Skeletal muscle satellite cell (primary cell): Measurements from ENCODE around the gene TCEA2.

ENCODE experiments used
- H3K27me3 ChIP-seq: 2 replicates; pipeline ENCODE4 v1.7.0; 2013; ENCODE audit warnings: low read length; ENCODE audit not compliant: control insufficient read depth, insufficient read depth
- H3K36me3 ChIP-seq: 2 replicates; pipeline ENCODE4 v1.7.0; 2013; ENCODE audit warnings: mild to moderate bottlenecking, control low read depth, low read length; ENCODE audit not compliant: insufficient read depth
- H3K4me1 ChIP-seq: 2 replicates; pipeline ENCODE4 v1.7.0; 2013; ENCODE audit warnings: low read length; ENCODE audit not compliant: control insufficient read depth, insufficient read depth
- H3K4me2 ChIP-seq: 2 replicates; pipeline ENCODE4 v1.7.0; 2013; ENCODE audit warnings: mild to moderate bottlenecking, low read length
- H3K4me3 ChIP-seq: 2 replicates; pipeline ENCODE4 v1.7.0; 2013; ENCODE audit warnings: low read length
- H3K9ac ChIP-seq: 2 replicates; pipeline ENCODE4 v1.7.0; 2013; ENCODE audit warnings: mild to moderate bottlenecking, low read depth, low read length, moderate library complexity
- H3K9me3 ChIP-seq: replicated peaks from 2 replicates; pipeline ENCODE4 v1.7.0; 2013; ENCODE audit warnings: mild to moderate bottlenecking, control low read depth, low read length

TCEA2 gene

GRCh38 chr20:64078934-64079272 is 15.9 kb downstream of the TCEA2 start:
- Histone ChIP-seq H3K9me3 (no peaks in the 10 kb centered on the region), H3K9ac (peak overlapping the region; percentile 88), H3K27me3 (peaks cover 9% of the 10 kb centered on the region), H3K4me3 (peak overlapping the region; percentile 90), H3K4me1 (peaks cover 35% of the 10 kb centered on the region), H3K36me3 (no peaks in the 10 kb centered on the region), H3K4me2 (peak overlapping the region; percentile 97)

DNA sequence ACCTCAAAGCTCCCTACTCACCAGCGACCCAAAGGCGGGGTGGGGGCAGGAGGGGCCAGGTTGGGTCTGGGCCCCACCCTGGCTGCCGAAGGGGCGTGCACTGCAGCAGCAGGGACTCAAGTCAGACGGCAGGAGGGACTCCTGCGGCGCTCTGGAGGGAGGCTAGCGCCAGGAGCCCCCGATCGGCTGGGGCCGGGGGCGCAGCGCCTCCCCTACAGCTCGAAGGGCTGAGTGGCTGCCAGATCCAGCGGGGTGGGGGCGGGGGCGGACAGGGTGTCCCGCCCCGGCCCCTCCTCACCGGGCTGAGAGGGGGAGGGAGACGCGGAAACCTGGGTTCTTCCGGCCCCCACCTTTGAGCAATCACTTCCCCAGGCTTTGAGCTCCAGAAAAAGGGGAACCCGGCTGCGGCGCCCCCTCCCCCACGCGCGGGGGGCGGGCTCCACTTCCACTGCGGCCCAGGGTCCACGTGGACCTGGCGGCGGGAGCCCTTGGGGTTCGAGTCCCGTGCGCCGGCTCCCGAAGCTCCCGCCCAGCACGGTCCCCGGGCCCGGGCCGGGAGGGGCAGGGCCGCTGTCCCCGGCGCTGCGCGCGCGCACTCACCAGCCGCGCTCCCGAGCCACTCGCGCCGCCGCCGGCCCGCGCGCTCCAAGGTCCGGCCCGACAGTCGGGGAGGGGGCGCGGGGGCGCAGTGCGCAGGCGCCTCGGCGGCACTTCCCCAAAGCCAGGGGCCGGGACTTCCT is 16.4 kb downstream of the TCEA2 start, which contains the start of gene RGS19:
Gene RGS19, minus strand, starts transcription at position 246 of the 740 bp plus-strand sequence. CDS start 2,632 bp downstream, outside the sequence.
- Histone ChIP-seq H3K4me2 (peak within 1 kb of the TSS; percentile 97), H3K4me1 (peaks cover 37% of the 10 kb centered on the region), H3K9ac (peak within 1 kb of the TSS; percentile 88), H3K36me3 (no peaks in the 10 kb centered on the region), H3K27me3 (peaks cover 15% of the 10 kb centered on the region), H3K4me3 (peak within 1 kb of the TSS; percentile 90), H3K9me3 (no peaks in the 10 kb centered on the region)

DNA sequence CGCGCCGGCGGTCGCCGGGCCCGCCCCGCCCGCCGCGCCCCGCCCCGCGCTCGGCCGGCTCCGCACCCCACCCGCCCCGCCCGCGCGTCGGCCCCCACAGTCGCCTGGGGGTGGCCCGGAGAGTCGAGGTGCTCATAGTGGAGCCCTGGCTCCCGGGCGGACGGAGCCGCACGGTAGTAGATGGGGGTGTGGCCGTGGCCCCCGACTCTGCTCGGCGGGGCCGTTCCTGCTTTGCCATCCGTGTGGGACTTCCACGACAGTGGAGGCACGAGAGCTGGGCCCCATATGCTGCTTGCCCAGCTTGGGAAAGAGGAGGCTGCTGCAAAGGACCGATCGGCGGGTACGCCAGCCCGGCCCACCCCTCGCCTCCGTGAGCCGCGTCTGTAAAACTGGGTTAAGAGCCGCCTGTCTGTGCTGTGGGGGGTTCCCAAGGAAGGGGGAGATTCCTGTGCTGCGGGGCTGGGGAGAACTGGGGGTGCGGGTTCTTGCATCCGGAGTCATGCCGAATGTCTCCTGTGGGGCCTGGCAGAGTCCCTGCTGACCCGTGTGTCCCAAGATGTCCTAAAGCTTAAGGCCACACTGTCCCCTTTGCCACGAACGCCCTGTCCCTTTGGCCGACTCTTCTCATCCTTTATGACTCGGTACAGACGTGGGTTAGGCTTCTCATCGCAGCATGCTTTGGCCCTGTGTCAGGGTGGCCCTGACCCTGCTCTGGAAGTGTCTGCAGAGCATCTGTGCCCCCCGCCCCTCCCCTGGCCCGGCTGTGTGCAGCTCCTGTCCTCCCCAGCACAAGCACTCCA is 17.2 kb downstream of the TCEA2 start, which contains the start of gene OPRL1:
Gene OPRL1, plus strand, starts transcription at position 70 of the 800 bp plus-strand sequence. CDS start 12,639 bp downstream, outside the sequence.
- H3K9me3 ChIP-seq = no peaks in the 10 kb centered on the region
- peak within 1 kb of the TSS; percentile 88 for H3K9ac ChIP-seq
- peak within 1 kb of the TSS; percentile 90 for H3K4me3 ChIP-seq
- H3K4me1 ChIP-seq = peaks cover 37% of the 10 kb centered on the region
- peak within 1 kb of the TSS; percentile 97 for H3K4me2 ChIP-seq
- no peaks in the 10 kb centered on the region for H3K36me3 ChIP-seq
- H3K27me3 ChIP-seq = peaks cover 23% of the 10 kb centered on the region

DNA sequence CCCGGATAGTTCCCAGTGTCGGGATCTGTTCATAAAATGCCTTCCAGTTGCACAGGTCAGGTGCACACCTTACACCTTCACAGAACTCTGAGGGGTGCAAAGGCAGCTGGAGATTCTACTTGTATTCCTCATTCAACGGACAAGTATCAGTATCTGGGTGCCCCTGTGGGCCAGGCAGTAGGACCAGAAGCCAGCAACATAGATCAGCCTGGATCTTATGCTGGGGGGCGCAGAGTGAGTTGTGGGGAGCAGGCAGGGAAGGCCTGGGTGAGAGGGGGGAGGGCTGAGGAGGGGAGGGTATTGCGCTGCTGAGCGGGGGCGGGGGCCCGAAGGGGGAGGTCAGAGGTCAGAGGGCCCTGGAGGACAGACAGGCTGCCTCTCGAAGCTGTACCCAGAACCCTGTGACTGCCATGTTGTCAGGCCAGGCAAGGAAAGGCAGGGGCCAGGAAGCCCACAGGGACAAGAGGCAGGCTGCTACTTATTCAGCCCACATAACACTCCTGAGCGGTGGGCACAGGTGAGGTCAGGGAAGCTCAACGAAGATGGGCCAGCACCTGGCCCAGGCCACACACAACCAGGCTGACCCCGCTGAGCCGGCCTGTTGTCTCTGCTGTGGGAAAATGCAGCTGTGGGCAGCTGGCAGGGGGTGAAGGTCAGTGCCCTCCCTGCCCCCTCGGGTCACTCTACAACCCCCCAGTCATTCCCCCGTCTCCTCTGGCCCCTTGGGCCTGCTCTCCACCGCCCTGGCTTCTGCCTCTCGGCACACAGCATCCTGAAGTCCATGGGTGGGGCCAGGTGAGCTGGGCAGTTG is 18.0 kb downstream of the TCEA2 start:
- peak overlapping the region; percentile 82 for H3K4me2 ChIP-seq
- no peaks in the 10 kb centered on the region for H3K9me3 ChIP-seq
- no peaks in the 10 kb centered on the region for H3K36me3 ChIP-seq
- peaks cover 31% of the 10 kb centered on the region for H3K27me3 ChIP-seq
- peaks cover 37% of the 10 kb centered on the region for H3K4me1 ChIP-seq
- no peak overlapping the region for H3K4me3 ChIP-seq
- no peak overlapping the region for H3K9ac ChIP-seq

DNA sequence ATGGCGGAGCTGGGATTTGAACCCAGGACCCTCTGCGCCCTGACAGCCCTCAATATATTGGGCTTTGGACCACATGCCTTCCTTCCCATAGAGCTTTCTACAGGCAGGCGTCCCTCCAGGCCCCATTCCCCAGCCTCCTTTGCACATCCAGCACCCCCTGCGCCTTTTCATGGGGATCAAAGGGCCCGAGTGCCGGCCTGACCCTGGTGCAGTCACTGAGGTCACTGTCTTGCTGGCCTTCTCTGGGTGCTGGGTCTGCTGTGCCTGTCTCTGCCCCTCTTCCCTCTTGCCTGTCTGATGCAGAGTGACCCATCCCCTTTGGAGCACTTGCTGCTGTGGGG is 18.6 kb downstream of the TCEA2 start:
- no peak overlapping the region for H3K4me2 ChIP-seq
- H3K27me3 ChIP-seq = peaks cover 35% of the 10 kb centered on the region
- H3K4me3 ChIP-seq = no peak overlapping the region
- no peaks in the 10 kb centered on the region for H3K9me3 ChIP-seq
- H3K36me3 ChIP-seq = no peaks in the 10 kb centered on the region
- H3K4me1 ChIP-seq = peaks cover 37% of the 10 kb centered on the region
- no peak overlapping the region for H3K9ac ChIP-seq

- Histone ChIP-seq H3K36me3 (no peaks in the 10 kb centered on the region), H3K9ac (no peak overlapping the region), H3K4me1 (peaks cover 37% of the 10 kb centered on the region), H3K27me3 (peaks cover 38% of the 10 kb centered on the region), H3K9me3 (no peaks in the 10 kb centered on the region), H3K4me2 (no peak overlapping the region), H3K4me3 (no peak overlapping the region)
Observed at GRCh38 chr20:64082126-64082731, 19.2 kb downstream of the TCEA2 start.

GRCh38 chr20:64082820-64083377 is 19.9 kb downstream of the TCEA2 start:
- H3K9ac ChIP-seq = no peak overlapping the region
- peak overlapping the region; percentile 86 for H3K4me2 ChIP-seq
- peaks cover 32% of the 10 kb centered on the region for H3K4me1 ChIP-seq
- H3K9me3 ChIP-seq = no peaks in the 10 kb centered on the region
- H3K36me3 ChIP-seq = no peaks in the 10 kb centered on the region
- peaks cover 38% of the 10 kb centered on the region for H3K27me3 ChIP-seq
- peak overlapping the region; percentile 59 for H3K4me3 ChIP-seq

- peak overlapping the region; percentile 67 for H3K4me3 ChIP-seq
- peaks cover 27% of the 10 kb centered on the region for H3K4me1 ChIP-seq
- peaks cover 42% of the 10 kb centered on the region for H3K27me3 ChIP-seq
- no peaks in the 10 kb centered on the region for H3K36me3 ChIP-seq
- peak overlapping the region; percentile 86 for H3K4me2 ChIP-seq
- H3K9me3 ChIP-seq = no peaks in the 10 kb centered on the region
- H3K9ac ChIP-seq = no peak overlapping the region
Observed at GRCh38 chr20:64083378-64083803, 20.4 kb downstream of the TCEA2 start.

- peaks cover 47% of the 10 kb centered on the region for H3K27me3 ChIP-seq
- H3K36me3 ChIP-seq = no peaks in the 10 kb centered on the region
- H3K9ac ChIP-seq = no peak within 1 kb of the TSS
- H3K4me3 ChIP-seq = peak within 1 kb of the TSS; percentile 67
- no peaks in the 10 kb centered on the region for H3K9me3 ChIP-seq
- peaks cover 21% of the 10 kb centered on the region for H3K4me1 ChIP-seq
- H3K4me2 ChIP-seq = peak within 1 kb of the TSS; percentile 86
Observed at GRCh38 chr20:64083804-64084684, 21.0 kb downstream of the TCEA2 start, which contains the start of gene LKAAEAR1. Gene LKAAEAR1 (minus strand): TSS chr20:64084398. CDS start chr20:64084219, 179 bp downstream.

DNA sequence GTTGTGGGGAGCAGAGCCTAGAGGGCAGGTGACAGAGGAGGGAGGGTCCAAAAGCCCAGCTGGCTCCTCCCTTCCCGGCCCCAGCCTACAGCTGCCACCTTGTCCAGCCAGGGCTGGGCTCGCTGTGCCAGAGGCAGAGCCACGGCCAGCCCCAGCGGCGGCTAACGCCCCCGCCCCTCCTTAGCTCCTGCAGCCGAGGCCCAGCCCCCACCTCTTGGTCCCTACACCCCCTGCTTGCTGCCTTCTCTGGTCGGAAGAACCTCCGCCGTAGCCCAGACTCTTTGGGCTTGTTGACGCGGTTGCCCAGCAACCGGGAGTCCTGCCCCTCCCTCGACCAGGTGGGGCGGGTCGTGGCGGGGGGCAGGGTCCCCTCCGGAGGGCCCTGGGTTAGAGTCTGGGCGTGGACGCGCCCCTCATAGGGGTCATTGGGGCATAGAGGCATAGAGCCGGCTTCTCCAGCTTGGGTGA is 21.7 kb downstream of the TCEA2 start:
- H3K4me1 ChIP-seq = peaks cover 19% of the 10 kb centered on the region
- no peaks in the 10 kb centered on the region for H3K9me3 ChIP-seq
- no peak overlapping the region for H3K4me2 ChIP-seq
- H3K36me3 ChIP-seq = no peaks in the 10 kb centered on the region
- no peak overlapping the region for H3K9ac ChIP-seq
- H3K4me3 ChIP-seq = no peak overlapping the region
- peaks cover 54% of the 10 kb centered on the region for H3K27me3 ChIP-seq
